DMS53 (cell line): ENCODE results near the gene POU6F2.
"Not testable (repeated sequence)": the region's sequence is repeated elsewhere in the genome, so short reads cannot be mapped to it uniquely, and the experiment has no call there.

Experiments
- DNase-seq: peaks from one replicate; lab custom pipeline; 2025; lab: John Stamatoyannopoulos, UW

The POU6F2 gene

GRCh38 chr7:38977685-38978084 lies at the start of gene POU6F2:
Gene POU6F2 (plus strand): TSS chr7:38977909. CDS start chr7:38977954, 45 bp downstream.
- DNase-seq, result no peak

- no peak for DNase-seq
Observed at GRCh38 chr7:38928506-38928905, 49.2 kb upstream of the POU6F2 start.

GRCh38 chr7:38929460-38930171 lies 48.1 kb upstream of the POU6F2 start:
- peak; percentile 67 for DNase-seq

GRCh38 chr7:38932509-38933168 lies 45.1 kb upstream of the POU6F2 start:
- peak; percentile 85 for DNase-seq

GRCh38 chr7:38934051-38934450 lies 43.7 kb upstream of the POU6F2 start:
- no peak for DNase-seq

GRCh38 chr7:38934536-38934935 lies 43.2 kb upstream of the POU6F2 start:
- DNase-seq, result no peak

GRCh38 chr7:38936641-38937040 lies 41.1 kb upstream of the POU6F2 start:
- DNase-seq, result no peak

GRCh38 chr7:38938001-38938485 lies 39.7 kb upstream of the POU6F2 start:
- DNase-seq, result no peak

GRCh38 chr7:38938589-38938988 lies 39.1 kb upstream of the POU6F2 start:
- DNase-seq, result no peak

- DNase-seq, result no peak
Observed at GRCh38 chr7:38940774-38941173, 36.9 kb upstream of the POU6F2 start.

GRCh38 chr7:38942431-38943051 lies 35.2 kb upstream of the POU6F2 start:
- no peak for DNase-seq

- DNase-seq, result not testable (repeated sequence)
Observed at GRCh38 chr7:38947541-38947940, 30.2 kb upstream of the POU6F2 start.

- peak; percentile 54 for DNase-seq
Observed at GRCh38 chr7:38950309-38950708, 27.4 kb upstream of the POU6F2 start.

- no peak for DNase-seq
Observed at GRCh38 chr7:38951213-38951612, 26.5 kb upstream of the POU6F2 start.

GRCh38 chr7:38953227-38953626 lies 24.5 kb upstream of the POU6F2 start:
- DNase-seq, result no peak

GRCh38 chr7:38953971-38954370 lies 23.7 kb upstream of the POU6F2 start:
- DNase-seq, result no peak

- DNase-seq, result no peak
Observed at GRCh38 chr7:38955892-38956291, 21.8 kb upstream of the POU6F2 start.

- DNase-seq, result no peak
Observed at GRCh38 chr7:38962028-38962427, 15.7 kb upstream of the POU6F2 start.

- no peak for DNase-seq
Observed at GRCh38 chr7:38964921-38965320, 12.8 kb upstream of the POU6F2 start.

GRCh38 chr7:38973760-38974159 lies 3.9 kb upstream of the POU6F2 start:
- DNase-seq, result peak; percentile 4

- DNase-seq, result peak; percentile 61
Observed at GRCh38 chr7:38975944-38976392, 1.7 kb upstream of the POU6F2 start.

GRCh38 chr7:38978491-38978890 lies 782 bp downstream of the POU6F2 start:
- no peak for DNase-seq

GRCh38 chr7:38992203-38992602 lies 14.5 kb downstream of the POU6F2 start:
- no peak for DNase-seq
